K562 (cell line): ENCODE measurements around the gene BDH1. TPM values are rescaled to one million over a fixed set of nuclear protein-coding genes. Genes with fewer than 3 reads are reported as not detected.

Source experiments
- ATAC-seq: fragments of 200-7000 bp; cut with Tn5 transposase; 3 replicates; pipeline ENCODE4 v1.9.1; 2020; ENCODE audit warnings: moderate library complexity
- BruUV-seq: library from RNA; stranded (reverse); fragments of 400-500 nt; replicated peaks from 2 replicates; lab custom pipeline; 2021; lab: Mats Ljungman, UMichigan
- CTCF ChIA-PET: fragments of 300-600 bp; formaldehyde crosslinking; extraction: SDS; loops from one replicate; lab custom pipeline; 2021; ENCODE audit warnings: low intra/inter-chr PET ratio; lab: Yijun Ruan, JAX
- POLR2A ChIA-PET: fragments of 300-600, 350-650 bp; sonication (Branson Sonifier 250); formaldehyde crosslinking; extraction: SDS; loops from one replicate; lab custom pipeline; 2021; ENCODE audit warnings: antibody characterized with exemption, inconsistent platforms; lab: Yijun Ruan, JAX
- DNase-seq, 4 experiments: peaks; one replicate each; pipeline versions ENCODE4 v3.0.0 to v3.0.0-alpha.2; 2011 to 2018; ENCODE audit warnings: low spot score in 3 of 4, mixed read lengths in 3 of 4; ENCODE audit errors: extremely low read depth in 1 of 4
- FAIRE-seq: peaks from 2 replicates; lab custom pipeline; 2011; peaks lifted over from hg19 to GRCh38; lab: Jason Lieb, UNC
- H2AFZ ChIP-seq: 2 replicates; pipeline ENCODE4 v1.6.0; 2011; ENCODE audit warnings: low read depth, low read length, control low read depth, inconsistent platforms
- H3K27ac ChIP-seq: fragments of 200-600 bp; 3 replicates; pipeline ENCODE4 v1.8.0; 2011; ENCODE audit warnings: low read depth, mild to moderate bottlenecking, control low read depth, inconsistent platforms, low read length, moderate library complexity, mixed read lengths; ENCODE audit errors: extremely low read depth
- H3K27me3 ChIP-seq, 2 experiments: fragments of 300-600 bp in 1 of 2; 2 replicates in 1 of 2; 3 replicates in 1 of 2; pipeline versions ENCODE4 v1.6.0 to v1.8.0; 2011; ENCODE audit warnings: inconsistent platforms in 2 of 2, low read length in 2 of 2, mild to moderate bottlenecking in 1 of 2, mixed read lengths in 1 of 2, moderate library complexity in 1 of 2; ENCODE audit not compliant: control insufficient read depth in 2 of 2, insufficient read depth in 2 of 2
- H3K36me3 ChIP-seq: fragments of 300-600 bp; 3 replicates; pipeline ENCODE4 v1.8.0; 2011; ENCODE audit warnings: mild to moderate bottlenecking, low read length, inconsistent platforms; ENCODE audit not compliant: control insufficient read depth, insufficient read depth
- H3K4me1 ChIP-seq, 2 experiments: fragments of 200-600 bp in 1 of 2; replicated peaks in 1 of 2; 2 replicates in 1 of 2; 3 replicates in 1 of 2; pipeline versions ENCODE4 v1.5.1 to v1.8.0; 2011; ENCODE audit warnings: inconsistent platforms in 2 of 2, low read length in 2 of 2, mild to moderate bottlenecking in 1 of 2, mixed read lengths in 1 of 2, moderate library complexity in 1 of 2; ENCODE audit not compliant: control insufficient read depth in 2 of 2, insufficient read depth in 2 of 2
- H3K4me2 ChIP-seq: 2 replicates; pipeline ENCODE4 v1.6.1; 2011; ENCODE audit warnings: low read length, control low read depth, inconsistent platforms, mixed read lengths; ENCODE audit not compliant: insufficient read depth
- H3K4me3 ChIP-seq: fragments of 200-600 bp; sonication (generic), shearing (Covaris generic); 2 replicates; pipeline ENCODE4 v1.5.1; 2016; ENCODE audit warnings: control low read depth, inconsistent platforms
- H3K79me2 ChIP-seq: fragments of 200-600 bp; 3 replicates; pipeline ENCODE4 v1.8.0; 2011; ENCODE audit warnings: low read length, inconsistent platforms; ENCODE audit not compliant: control insufficient read depth, insufficient read depth
- H3K9ac ChIP-seq, 2 experiments: 2 replicates each; pipeline versions ENCODE4 v1.6.0 to v1.6.1; 2011; ENCODE audit warnings: low read depth in 2 of 2, low read length in 2 of 2, control low read depth in 1 of 2, inconsistent platforms in 1 of 2, mild to moderate bottlenecking in 1 of 2, mixed read lengths in 1 of 2; ENCODE audit not compliant: insufficient read depth in 1 of 2
- H3K9me1 ChIP-seq: one replicate; pipeline ENCODE4 v1.6.0; 2011; ENCODE audit warnings: inconsistent platforms, mild to moderate bottlenecking, low read length, moderate library complexity; ENCODE audit not compliant: control insufficient read depth, insufficient read depth
- H3K9me3 ChIP-seq: replicated peaks from 2 replicates; pipeline ENCODE4 v1.5.1; 2011; ENCODE audit warnings: low read depth, low read length, inconsistent platforms; ENCODE audit not compliant: control insufficient read depth, insufficient read depth
- H4K20me1 ChIP-seq: replicated peaks from 2 replicates; pipeline ENCODE4 v1.6.1; 2011; ENCODE audit warnings: low read length, inconsistent platforms, mixed read lengths; ENCODE audit not compliant: control insufficient read depth, insufficient read depth
- CBFA2T3 ChIP-seq: fragments of 450-650 bp; IDR thresholded peaks from 2 replicates; pipeline ENCODE4 v1.6.1; 2017
- CEBPG ChIP-seq, 3 experiments: fragments of 200-800 bp in 1 of 3; sonication (Bioruptor generic) in 1 of 3; sonication (generic) in 1 of 3; formaldehyde crosslinking in 1 of 3; IDR thresholded peaks in 2 of 3; conservative IDR thresholded peaks in 1 of 3; 2 replicates each; pipeline versions ENCODE4 v1.6.1 to v1.8.0; 2016 to 2022; ENCODE audit warnings: missing compliant biosample characterization in 2 of 3, missing genetic modification characterization in 2 of 3, mild to moderate bottlenecking in 1 of 3, missing genetic modification reagents in 1 of 3
- CSDE1 ChIP-seq, 2 experiments: fragments of 450-650 bp; IDR thresholded peaks; 2 replicates each; pipeline ENCODE4 v1.6.1; 2016; ENCODE audit warnings: mild to moderate bottlenecking in 1 of 2
- GTF2F1 ChIP-seq: IDR thresholded peaks from 2 replicates; pipeline ENCODE4 v1.6.1; 2011; ENCODE audit warnings: low read depth, low read length, improper control_type of control experiment
- MITF ChIP-seq: IDR thresholded peaks from 2 replicates; pipeline ENCODE4 v1.6.1; 2014; ENCODE audit warnings: antibody characterized with exemption
- TCF3 ChIP-seq: sonication (generic); formaldehyde crosslinking; IDR thresholded peaks from 2 replicates; pipeline ENCODE4 v1.4.0; 2020; ENCODE audit warnings: mild to moderate bottlenecking, missing genetic modification reagents
- WGBS: fragments of 100-300 bp; shearing (Covaris generic); methylation state at CpG from one replicate; pipeline ENCODE4 v1.1.6; 2016; ENCODE audit warnings: low coverage, mixed read lengths; ENCODE audit not compliant: insufficient coverage; ENCODE audit errors: missing lambda C conversion rate; 5-methylcytosine and 5-hydroxymethylcytosine counted together
- in situ Hi-C: fragments of 300-500 bp; cut with MboI; formaldehyde crosslinking; loops from 4 replicates; pipeline ENCODE4 v1.15.0; 2018; ENCODE audit warnings: inconsistent platforms, mixed read lengths
- intact Hi-C: fragments of 100-400 bp; cut with micrococcal nuclease; formaldehyde crosslinking; loops from 2 replicates; pipeline ENCODE4 v1.14.2; 2022
- polyA plus RNA-seq, 8 experiments: library from polyadenylated mRNA; depleted of rRNA in 4 of 8; stranded (reverse) in 5 of 8; unstranded in 3 of 8; fragments of >200 nt; fragmentation: Nextera tagmentation in 2 of 8; fragmentation: Illumina TruSeq in 1 of 8; extraction: Ambion mirVana in 2 of 8; extraction: Trizol in 1 of 8; gene quantifications; 2 replicates each; pipeline versions ENCODE4 v1.2.1 to v1.2.3, GENCODE V29; 2011 to 2014; ENCODE audit warnings: inconsistent platforms in 1 of 8, missing spikeins in 1 of 8
- total RNA-seq, 7 experiments: library from RNA; depleted of rRNA in 6 of 7; stranded (reverse); fragments of >200 nt in 6 of 7; fragmentation: Illumina TruSeq in 2 of 7; extraction: Trizol in 2 of 7; gene quantifications; 2 replicates each; pipeline versions ENCODE4 v1.2.1 to v1.2.3, GENCODE V29; 2011 to 2021; ENCODE audit warnings: low replicate concordance in 1 of 7

Gene BDH1
- total and polyA plus RNA-seq, 9 of the 15 experiments (the other 6 are each of a cell fraction or from before 2014, with no cell fraction given) = 0.07 to 0.89 (median 0.12) TPM; not detected in 3

GRCh38 chr3:197508051-197508451, 47.7 kb downstream of the BDH1 start:
- Histone ChIP-seq H4K20me1 (no peaks in the 10 kb centered on the region), H3K9ac (peak overlapping the region in 1 of 2 experiments; percentile 24; a peak in 1 of 4 replicates), H3K79me2 (no peaks in the 10 kb centered on the region), H3K4me1 (peaks cover 0 to 33% of the 10 kb centered on the region in 2 experiments; a peak in 3 of 5 replicates), H3K9me1 (no peaks in the 10 kb centered on the region), H3K4me3 (no peak overlapping the region), H3K9me3 (no peaks in the 10 kb centered on the region), H3K36me3 (no peaks in the 10 kb centered on the region), H3K27me3 (peaks cover 14 to 29% of the 10 kb centered on the region in 2 experiments; a peak in 4 of 5 replicates), H3K4me2 (no peak overlapping the region), H3K27ac (no peak overlapping the region), H2AFZ (no peak overlapping the region)
- intact Hi-C loops = loop anchor here (10.0 kb wide), 1 partner anchor 283 kb away; no protein-coding TSS in a partner anchor
- in situ Hi-C loops = loop anchor here (25.0 kb wide), 2 partner anchors 246 to 521 kb away; no protein-coding TSS in a partner anchor
- no peak for TF ChIP-seq GTF2F1
- 0 out of 2 replicates have a peak, but pooled peaks have one; percentile 24 for TF ChIP-seq CEBPG (CRISPR knock-in tag; IDR thresholded peaks at IDR 0.05)
- TF ChIP-seq CEBPG (tag; conservative IDR thresholded peaks at IDR 0.05 in 1 of 2, IDR thresholded peaks at IDR 0.05 in 1 of 2) = no peak
- TF ChIP-seq MITF = no peak
- TF ChIP-seq TCF3 (CRISPR knock-in tag) = 0 out of 2 replicates have a peak, but pooled peaks have one; percentile 29
- no peak for TF ChIP-seq CBFA2T3
- TF ChIP-seq CSDE1 (IDR thresholded peaks at IDR 0.05) = no peak
- ChIA-PET CTCF (no interaction called here), POLR2A (interaction anchor here (0.7 to 0.8 kb wide), 2 partner anchors 17 to 109 kb away, joined by 3 to 5 read pairs; no protein-coding TSS in a partner anchor)
- FAIRE-seq = no peak
- no peak for ATAC-seq
- no TSS peak for BruUV-seq
- WGBS = 6% methylated on average over 8 of the region's 8 CpGs
- no peak for DNase-seq
